ENCODE results near the gene MAD1L1. TPM values are rescaled to one million over a fixed set of nuclear protein-coding genes. Genes with fewer than 3 reads are reported as not detected.

Gene MAD1L1
- total and polyA plus RNA-seq, 2 donors (not counting 3 experiments of a cell fraction or from before 2014, with no cell fraction given) = 34.1 to 42.3 TPM

GRCh38 chr7:2274666-2275065 lies 41.9 kb upstream of the MAD1L1 start:
- Histone ChIP-seq H3K9me1 (replicated peaks; ENCODE audit: control insufficient read depth, extremely low read depth, insufficient read depth, low read length) (no peaks in the 10 kb centered on the region), H4K20me1 (replicated peaks; ENCODE audit: control insufficient read depth, extremely low read depth, insufficient read depth, low read length) (no peaks in the 10 kb centered on the region), H3K4me3 (replicated peaks in 1 of 3; ENCODE audit: insufficient read depth in 1 of 3, low read depth in 1 of 3, low read length in 3 of 3) (no peak overlapping the region), H3K4me2 (ENCODE audit: insufficient read depth, low read length) (no peak overlapping the region), H3K9ac (replicated peaks; ENCODE audit: extremely low read depth, insufficient read depth, low read length) (no peak overlapping the region), H3K27ac (ENCODE audit: insufficient read depth, low read depth, low read length) (no peak overlapping the region), H3K27me3 (ENCODE audit: control insufficient read depth in 2 of 2, insufficient read depth in 2 of 2, low read length in 2 of 2) (no peaks in the 10 kb centered on the region), H3K79me2 (ENCODE audit: control insufficient read depth, insufficient read depth, low read length) (no peaks in the 10 kb centered on the region), H2AFZ (ENCODE audit: low read depth, low read length) (no peak overlapping the region), H3K9me3 (replicated peaks; ENCODE audit: control insufficient read depth, insufficient read depth, low read length) (no peaks in the 10 kb centered on the region), H3K36me3 (ENCODE audit: control insufficient read depth in 2 of 2, extremely low read depth in 1 of 2, insufficient read depth in 2 of 2, low read length in 2 of 2) (peaks cover 0 to 6% of the 10 kb centered on the region in 2 experiments), H3K4me1 (ENCODE audit: control insufficient read depth, extremely low read depth, insufficient read depth, low read length) (no peaks in the 10 kb centered on the region)
- POLR2A ChIA-PET = no interaction called here
- DNase-seq (ENCODE audit: low read depth, low spot score) (no peak), FAIRE-seq (no peak)
- no peak for TF ChIP-seq FOS (IDR thresholded peaks at IDR 0.05; ENCODE audit: borderline replicate concordance, insufficient read depth, low read length)
- no peak for TF ChIP-seq GATA2 (IDR thresholded peaks at IDR 0.05; ENCODE audit: insufficient read depth, insufficient read length, low read depth, low read length)
- TF ChIP-seq JUN (IDR thresholded peaks at IDR 0.05; ENCODE audit: borderline replicate concordance, insufficient read depth, insufficient read length, low read depth) = no peak
- TF ChIP-seq EZH2 (IDR thresholded peaks at IDR 0.05; ENCODE audit: borderline replicate concordance, low read depth, low read length, severe bottlenecking) = no peak
- TF ChIP-seq, protein P1, sequence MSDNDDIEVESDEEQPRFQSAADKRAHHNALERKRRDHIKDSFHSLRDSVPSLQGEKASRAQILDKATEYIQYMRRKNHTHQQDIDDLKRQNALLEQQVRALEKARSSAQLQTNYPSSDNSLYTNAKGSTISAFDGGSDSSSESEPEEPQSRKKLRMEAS (IDR thresholded peaks at IDR 0.05; ENCODE audit: insufficient read depth, insufficient read length) = no peak
- no peak for TF ChIP-seq CTCF (IDR thresholded peaks at IDR 0.05; ENCODE audit: extremely low read depth in 1 of 2, insufficient read depth in 1 of 2, low read depth in 1 of 2, low read length in 2 of 2)
- TF ChIP-seq POLR2A (IDR thresholded peaks at IDR 0.05; ENCODE audit: low read depth, low read length) = no peak
- no peak for TF ChIP-seq POLR2AphosphoS5 (IDR thresholded peaks at IDR 0.05; ENCODE audit: insufficient read depth, low read depth, low read length)
- TF ChIP-seq MYC (IDR thresholded peaks at IDR 0.05; ENCODE audit: low read depth, low read length) = no peak
- BruUV-seq (replicated peaks) = no TSS peak
- CTCF ChIA-PET = no interaction called here
- intact Hi-C loops (cut with micrococcal nuclease) = no loop called here
- dilution Hi-C loops (cut with MboI; ENCODE audit: extremely low pct_ligation_motif_present, low sequenced_read_pairs) = no loop called here
